Mesothelial cell of epicardium (in vitro differentiated cells): ENCODE data around the gene VKORC1L1. TPM values are rescaled to one million over a fixed set of nuclear protein-coding genes. Genes with fewer than 3 reads are reported as not detected.
"Not testable (repeated sequence)": the region's sequence is repeated elsewhere in the genome, so short reads cannot be mapped to it uniquely, and the experiment has no call there.

Experiments
- DNase-seq, 2 experiments: peaks; one replicate each; pipeline ENCODE4 v3.0.0; 2021; ENCODE audit warnings: low spot score in 2 of 2; ENCODE audit not compliant: unreplicated experiment in 2 of 2
- H3K27ac Mint-ChIP-seq: 2 replicates; pipeline ENCODE4 v1.8.0; 2021; ENCODE audit warnings: mixed read lengths
- H3K27me3 Mint-ChIP-seq: 2 replicates; pipeline ENCODE4 v1.8.0; 2021; ENCODE audit warnings: low read depth, mixed read lengths
- H3K36me3 Mint-ChIP-seq: 2 replicates; pipeline ENCODE4 v1.8.0; 2021; ENCODE audit warnings: mixed read lengths
- H3K4me1 Mint-ChIP-seq: 2 replicates; pipeline ENCODE4 v1.8.0; 2021; ENCODE audit warnings: mixed read lengths
- H3K4me3 Mint-ChIP-seq: 2 replicates; pipeline ENCODE4 v1.8.0; 2021; ENCODE audit warnings: mild to moderate bottlenecking, moderate library complexity, mixed read lengths
- H3K9me3 Mint-ChIP-seq: 2 replicates; pipeline ENCODE4 v1.8.0; 2021; ENCODE audit warnings: mixed read lengths
- total RNA-seq: library from RNA; stranded (reverse); gene quantifications from 3 replicates; pipeline ENCODE4 v1.2.1, GENCODE V29; 2021
- TF ChIP-seq, protein P1 (sequence below): fragments of 200-600 bp; sonication (generic); IDR thresholded peaks from one replicate; pipeline ENCODE4 v1.5.0; 2021; ENCODE audit warnings: antibody characterized with exemption; ENCODE audit not compliant: unreplicated experiment

The VKORC1L1 gene
- total RNA-seq, 1 donor from 2014 or later = 23.8 TPM

DNA sequence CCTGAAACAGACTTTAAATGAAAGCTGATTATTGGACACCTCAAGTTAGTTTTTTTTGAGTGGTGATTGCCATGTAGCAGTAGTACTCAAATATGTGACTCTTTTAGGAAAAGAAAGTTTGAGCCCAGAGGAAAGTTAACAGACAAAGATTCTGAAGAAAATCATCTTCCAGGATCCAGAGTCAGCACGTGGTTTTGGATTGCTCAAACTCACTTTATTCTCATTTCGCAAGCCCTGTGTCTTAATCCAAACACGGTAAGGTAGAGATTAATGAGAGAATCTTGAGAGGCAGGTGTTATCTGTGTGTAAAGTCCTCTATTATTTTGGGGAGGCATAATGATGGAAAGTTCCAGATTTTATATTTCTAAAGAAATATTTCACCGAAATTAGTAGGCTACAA lies 2.8 kb downstream of the VKORC1L1 start:
- not testable (repeated sequence) for H3K4me3 Mint-ChIP-seq, DNase-seq, H3K27ac Mint-ChIP-seq

DNA sequence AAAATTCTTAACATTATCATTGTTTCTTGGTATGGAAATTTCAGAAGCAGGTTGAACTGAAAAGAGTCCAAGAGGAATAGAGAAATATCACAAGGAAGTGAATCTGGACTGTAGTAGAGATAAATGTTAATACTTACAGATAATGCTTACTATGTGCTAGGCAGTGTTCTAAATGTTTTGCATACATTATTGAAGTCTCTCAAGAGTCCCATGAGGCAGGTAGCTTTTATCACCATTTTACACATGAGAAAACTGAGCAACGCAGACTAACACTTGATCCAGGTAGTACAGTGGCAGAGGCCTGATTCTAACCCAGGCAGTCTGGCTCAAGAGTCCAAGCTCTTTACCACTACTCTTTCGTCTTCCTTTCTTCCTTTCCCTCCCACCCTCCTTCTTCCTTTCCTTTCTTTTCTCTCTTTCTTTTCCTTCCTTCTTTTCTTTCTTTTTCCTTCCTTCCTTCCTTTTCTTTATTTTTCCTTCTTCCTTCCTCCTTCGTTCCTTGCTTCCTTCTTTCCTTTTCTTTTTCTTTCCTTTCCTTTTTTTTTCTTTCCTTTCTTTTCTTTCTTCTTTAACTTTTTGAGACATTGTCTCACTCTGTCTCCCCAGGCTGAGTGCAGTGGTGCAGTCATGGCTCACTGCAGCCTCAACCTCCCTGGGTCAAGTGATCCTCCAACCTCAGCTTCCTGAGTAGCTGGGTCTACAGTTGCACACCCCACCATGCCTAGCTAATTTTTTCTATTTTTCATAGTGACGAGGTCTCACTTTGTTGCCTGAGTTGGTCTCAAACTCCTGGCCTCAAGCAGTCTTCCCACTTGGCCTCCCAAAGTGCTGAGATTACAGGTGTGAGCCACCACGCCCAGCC lies 6.6 kb downstream of the VKORC1L1 start:
- not testable (repeated sequence) for H3K27ac Mint-ChIP-seq, DNase-seq, H3K36me3 Mint-ChIP-seq, H3K4me3 Mint-ChIP-seq, H3K4me1 Mint-ChIP-seq, H3K27me3 Mint-ChIP-seq, H3K9me3 Mint-ChIP-seq

More for the DNA sequence above, 2.8 kb downstream of the VKORC1L1 start:
- H3K9me3 Mint-ChIP-seq, H3K36me3 Mint-ChIP-seq, H3K27me3 Mint-ChIP-seq, H3K4me1 Mint-ChIP-seq: not testable (repeated sequence)

DNA sequence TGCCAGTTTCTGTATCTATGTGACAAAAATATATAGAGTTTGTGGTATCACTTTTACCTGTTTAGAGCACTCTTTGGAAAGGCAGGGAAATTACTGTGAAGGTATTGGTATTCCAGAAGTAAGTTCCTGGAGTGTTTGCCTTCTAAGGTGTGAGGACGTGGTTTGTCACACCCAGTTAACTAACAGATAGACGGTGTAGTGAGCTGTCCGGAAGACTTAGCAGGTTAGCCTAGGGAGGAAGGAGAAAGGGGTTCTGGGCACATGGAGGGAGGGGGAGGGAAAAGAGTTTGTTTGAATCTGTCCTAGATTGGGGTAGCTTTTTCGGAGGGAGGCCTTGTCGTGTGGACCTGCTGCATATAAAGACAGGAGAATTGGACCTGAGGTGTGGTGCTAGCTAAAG lies 7.4 kb downstream of the VKORC1L1 start:
- not testable (repeated sequence) for H3K27me3 Mint-ChIP-seq, DNase-seq, H3K4me1 Mint-ChIP-seq, H3K9me3 Mint-ChIP-seq, H3K27ac Mint-ChIP-seq, H3K4me3 Mint-ChIP-seq
- H3K36me3 Mint-ChIP-seq = peaks cover 11% of the 10 kb centered on the region

DNA sequence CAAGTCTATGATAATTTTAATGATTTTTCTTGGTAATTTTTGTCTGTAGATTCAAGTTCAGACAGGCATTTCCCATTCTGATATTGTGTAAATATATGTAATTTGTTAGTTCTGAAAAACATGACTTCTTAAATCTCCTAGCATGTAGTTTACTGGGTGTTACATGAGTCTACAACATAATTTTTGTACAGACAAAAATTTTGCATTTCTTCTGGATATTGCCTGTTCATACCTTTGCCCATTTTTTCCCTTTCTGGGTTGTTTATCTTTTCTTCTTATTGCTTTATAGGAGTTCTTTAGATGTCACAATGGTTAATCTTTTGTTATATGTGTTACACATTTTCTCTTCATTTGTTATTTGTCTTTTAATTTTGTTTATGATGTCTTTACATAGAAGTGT lies 12.1 kb downstream of the VKORC1L1 start:
- not testable (repeated sequence) for DNase-seq, H3K27ac Mint-ChIP-seq, H3K4me3 Mint-ChIP-seq, H3K9me3 Mint-ChIP-seq, H3K4me1 Mint-ChIP-seq, H3K27me3 Mint-ChIP-seq
- peaks cover 26% of the 10 kb centered on the region for H3K36me3 Mint-ChIP-seq

DNA sequence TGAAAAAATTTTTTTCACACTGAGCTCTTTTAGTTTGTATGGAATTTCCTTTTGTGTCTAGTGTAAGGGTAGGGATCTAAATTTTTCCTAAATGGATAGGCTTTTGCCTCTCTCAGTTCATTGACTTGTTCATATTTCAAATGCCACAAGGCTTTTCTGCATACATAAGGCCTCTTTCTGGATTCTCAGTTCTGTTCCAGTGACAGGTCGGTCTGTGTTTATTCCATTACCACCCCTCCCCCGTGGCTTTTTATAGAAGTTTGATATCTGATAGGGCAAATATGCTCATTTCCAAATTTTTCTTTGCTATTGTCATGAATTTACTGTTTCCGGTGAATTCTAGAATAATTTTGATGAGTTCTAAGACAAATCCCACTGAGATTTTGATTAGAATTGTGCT lies 12.7 kb downstream of the VKORC1L1 start:
- not testable (repeated sequence) for H3K4me1 Mint-ChIP-seq

DNA sequence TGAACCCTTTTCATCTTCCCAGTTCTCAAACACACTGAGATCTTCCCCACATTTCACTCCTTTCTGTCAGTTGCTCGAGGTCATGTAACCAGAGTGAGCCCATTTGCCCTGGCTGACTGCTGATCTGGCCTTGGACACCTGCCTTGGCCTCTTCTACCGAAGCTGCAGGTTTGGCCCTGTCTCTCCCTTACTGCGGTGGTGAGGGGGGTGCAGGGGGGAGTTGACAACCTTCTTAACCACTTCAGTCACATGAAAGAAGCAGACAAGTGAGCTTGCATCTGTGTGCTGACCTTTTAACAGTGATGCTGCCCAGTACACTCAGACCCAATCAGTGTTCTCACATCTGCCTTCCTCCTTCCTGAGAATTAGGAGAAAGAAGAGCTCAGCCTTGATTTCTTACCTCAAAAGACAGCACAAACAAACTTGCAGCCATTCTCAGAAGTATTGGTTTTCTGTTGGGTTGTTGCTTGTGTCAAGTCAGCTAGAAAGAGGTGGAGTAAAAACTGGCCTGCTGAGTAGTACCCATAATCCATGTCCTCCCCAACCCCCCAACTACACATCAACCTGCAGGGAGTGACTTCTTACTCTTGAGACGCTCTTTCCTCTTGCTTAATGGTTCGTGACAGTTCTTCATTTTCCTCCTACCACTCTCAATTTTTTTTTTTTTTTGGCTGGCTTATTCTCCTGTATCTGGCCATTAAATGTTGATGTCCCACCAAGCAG lies 15.7 kb downstream of the VKORC1L1 start:
- H3K27ac Mint-ChIP-seq, H3K27me3 Mint-ChIP-seq, H3K4me1 Mint-ChIP-seq, H3K4me3 Mint-ChIP-seq, H3K9me3 Mint-ChIP-seq, DNase-seq: not testable (repeated sequence)
- H3K36me3 Mint-ChIP-seq = peaks cover 32% of the 10 kb centered on the region

More for the DNA sequence above, 12.7 kb downstream of the VKORC1L1 start:
- H3K27me3 Mint-ChIP-seq, H3K9me3 Mint-ChIP-seq, DNase-seq, H3K27ac Mint-ChIP-seq, H3K4me3 Mint-ChIP-seq: not testable (repeated sequence)
- H3K36me3 Mint-ChIP-seq = peaks cover 28% of the 10 kb centered on the region

DNA sequence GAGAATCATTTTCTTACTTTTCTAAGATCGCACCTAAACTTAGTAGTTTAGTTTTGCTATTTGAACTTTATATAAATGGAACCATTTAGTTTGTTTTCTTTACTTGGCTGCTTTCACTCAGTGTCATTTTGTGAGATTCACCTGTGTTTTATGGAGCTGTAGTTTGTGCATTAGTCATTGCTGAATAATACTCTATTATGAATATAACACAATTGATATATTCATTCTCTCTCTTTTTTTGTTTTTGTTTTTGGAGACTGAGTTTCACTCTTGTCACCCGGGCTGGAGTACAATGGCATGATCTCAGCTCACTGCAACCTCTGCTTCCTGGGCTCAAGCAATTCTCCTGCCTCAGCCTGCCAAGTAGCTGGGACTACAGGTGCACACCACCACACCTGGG lies 16.8 kb downstream of the VKORC1L1 start:
- H3K27ac Mint-ChIP-seq = not testable (repeated sequence)

DNA sequence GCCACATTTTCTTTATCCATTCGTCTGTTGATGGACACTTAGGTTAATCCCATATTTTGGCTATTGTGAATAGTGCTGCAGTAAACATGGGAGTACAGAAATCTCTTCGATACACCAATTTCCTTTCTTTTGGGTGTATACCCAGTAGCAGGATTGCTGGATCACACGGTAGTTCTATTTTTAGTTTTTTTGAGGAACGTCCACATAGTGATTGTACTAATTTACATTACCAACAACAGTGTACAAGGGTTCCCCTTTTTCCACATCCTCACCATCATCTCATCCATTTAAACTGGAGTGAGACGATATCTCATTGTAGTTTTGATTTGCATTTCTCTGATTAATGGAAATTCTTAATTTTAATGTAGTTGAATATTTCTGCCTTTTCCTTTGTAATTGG lies 19.3 kb downstream of the VKORC1L1 start:
- Mint-ChIP-seq H3K36me3 (peaks cover 16% of the 10 kb centered on the region), H3K27ac (no peak overlapping the region), H3K27me3 (no peaks in the 10 kb centered on the region), H3K4me3 (no peak overlapping the region), H3K9me3 (no peaks in the 10 kb centered on the region), H3K4me1 (no peaks in the 10 kb centered on the region)
- no peak for DNase-seq
- TF ChIP-seq, protein P1, sequence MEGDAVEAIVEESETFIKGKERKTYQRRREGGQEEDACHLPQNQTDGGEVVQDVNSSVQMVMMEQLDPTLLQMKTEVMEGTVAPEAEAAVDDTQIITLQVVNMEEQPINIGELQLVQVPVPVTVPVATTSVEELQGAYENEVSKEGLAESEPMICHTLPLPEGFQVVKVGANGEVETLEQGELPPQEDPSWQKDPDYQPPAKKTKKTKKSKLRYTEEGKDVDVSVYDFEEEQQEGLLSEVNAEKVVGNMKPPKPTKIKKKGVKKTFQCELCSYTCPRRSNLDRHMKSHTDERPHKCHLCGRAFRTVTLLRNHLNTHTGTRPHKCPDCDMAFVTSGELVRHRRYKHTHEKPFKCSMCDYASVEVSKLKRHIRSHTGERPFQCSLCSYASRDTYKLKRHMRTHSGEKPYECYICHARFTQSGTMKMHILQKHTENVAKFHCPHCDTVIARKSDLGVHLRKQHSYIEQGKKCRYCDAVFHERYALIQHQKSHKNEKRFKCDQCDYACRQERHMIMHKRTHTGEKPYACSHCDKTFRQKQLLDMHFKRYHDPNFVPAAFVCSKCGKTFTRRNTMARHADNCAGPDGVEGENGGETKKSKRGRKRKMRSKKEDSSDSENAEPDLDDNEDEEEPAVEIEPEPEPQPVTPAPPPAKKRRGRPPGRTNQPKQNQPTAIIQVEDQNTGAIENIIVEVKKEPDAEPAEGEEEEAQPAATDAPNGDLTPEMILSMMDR = no peak

More for the DNA sequence above, 16.8 kb downstream of the VKORC1L1 start:
- H3K4me3 Mint-ChIP-seq, DNase-seq, H3K4me1 Mint-ChIP-seq, H3K27me3 Mint-ChIP-seq, H3K9me3 Mint-ChIP-seq: not testable (repeated sequence)
- peaks cover 28% of the 10 kb centered on the region for H3K36me3 Mint-ChIP-seq

DNA sequence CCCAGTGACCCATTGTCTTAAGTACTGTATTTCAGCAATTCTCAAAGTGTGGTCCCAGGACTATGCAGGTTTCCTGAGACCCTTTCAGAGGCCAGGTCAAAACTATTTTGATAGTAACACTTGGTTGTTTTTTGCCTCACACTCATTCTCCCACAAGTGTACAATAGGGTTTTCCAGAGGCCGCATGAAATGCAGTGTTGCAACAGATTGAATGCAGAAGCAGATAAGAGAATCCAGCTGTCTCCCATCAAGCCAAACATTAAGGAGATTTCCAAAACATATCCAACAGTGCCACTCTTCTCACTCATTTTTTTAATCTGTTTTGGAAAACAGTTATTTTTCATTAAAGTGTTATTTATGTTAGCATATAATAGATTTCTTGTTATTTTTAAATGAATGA lies 20.0 kb downstream of the VKORC1L1 start:
- H3K9me3 Mint-ChIP-seq = no peaks in the 10 kb centered on the region
- H3K27ac Mint-ChIP-seq = no peak overlapping the region
- H3K27me3 Mint-ChIP-seq = no peaks in the 10 kb centered on the region
- no peaks in the 10 kb centered on the region for H3K4me1 Mint-ChIP-seq
- TF ChIP-seq, protein P1 = no peak
- DNase-seq = no peak
- peaks cover 16% of the 10 kb centered on the region for H3K36me3 Mint-ChIP-seq
- no peak overlapping the region for H3K4me3 Mint-ChIP-seq
